Right lobe of liver (tissue), 4 donors: ENCODE data around the gene GNAI2.

Experiments
- POLR2A ChIP-seq: fragments of 450-650 bp; IDR thresholded peaks from one replicate; pipeline ENCODE4 v1.6.1; 2017; ENCODE audit warnings: antibody characterized with exemption, mild to moderate bottlenecking
- TF ChIP-seq, protein P1 (sequence below), 4 donors: fragments of 200-600 bp in 3 of 4; fragments of 450-650 bp in 1 of 4; IDR thresholded peaks; one replicate each; pipeline versions ENCODE4 v1.5.1 to v1.8.0; 2016 to 2022; ENCODE audit warnings: antibody characterized with exemption in 4 of 4, mild to moderate bottlenecking in 2 of 4
- donor health status: DM: no; HTN: no; CAD: no.
- donor health status: DM: no; HTN: no; CAD: no.
- donor health status: DM: no; HTN: yes; CAD: no.

- TF ChIP-seq POLR2A: peak; percentile 39
- TF ChIP-seq, protein P1, sequence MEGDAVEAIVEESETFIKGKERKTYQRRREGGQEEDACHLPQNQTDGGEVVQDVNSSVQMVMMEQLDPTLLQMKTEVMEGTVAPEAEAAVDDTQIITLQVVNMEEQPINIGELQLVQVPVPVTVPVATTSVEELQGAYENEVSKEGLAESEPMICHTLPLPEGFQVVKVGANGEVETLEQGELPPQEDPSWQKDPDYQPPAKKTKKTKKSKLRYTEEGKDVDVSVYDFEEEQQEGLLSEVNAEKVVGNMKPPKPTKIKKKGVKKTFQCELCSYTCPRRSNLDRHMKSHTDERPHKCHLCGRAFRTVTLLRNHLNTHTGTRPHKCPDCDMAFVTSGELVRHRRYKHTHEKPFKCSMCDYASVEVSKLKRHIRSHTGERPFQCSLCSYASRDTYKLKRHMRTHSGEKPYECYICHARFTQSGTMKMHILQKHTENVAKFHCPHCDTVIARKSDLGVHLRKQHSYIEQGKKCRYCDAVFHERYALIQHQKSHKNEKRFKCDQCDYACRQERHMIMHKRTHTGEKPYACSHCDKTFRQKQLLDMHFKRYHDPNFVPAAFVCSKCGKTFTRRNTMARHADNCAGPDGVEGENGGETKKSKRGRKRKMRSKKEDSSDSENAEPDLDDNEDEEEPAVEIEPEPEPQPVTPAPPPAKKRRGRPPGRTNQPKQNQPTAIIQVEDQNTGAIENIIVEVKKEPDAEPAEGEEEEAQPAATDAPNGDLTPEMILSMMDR (IDR thresholded peaks at IDR 0.05): no peak
Observed at GRCh38 chr3:50267280-50267913, 31.4 kb downstream of the GNAI2 start.
